Measurements from ENCODE around the gene CFH.
"Not testable (repeated sequence)": the region's sequence is repeated elsewhere in the genome, so short reads cannot be mapped to it uniquely, and the experiment has no call there.

Gene CFH

GRCh38 chr1:196669693-196670092, 17.9 kb downstream of the CFH start:
- DNase-seq, result no peak

- DNase-seq, result no peak
These were observed 23.1 kb downstream of the CFH start for GRCh38 chr1:196674908-196675307.

- no peak for DNase-seq
These were observed 26.1 kb downstream of the CFH start for GRCh38 chr1:196677781-196678509.

- DNase-seq, result no peak
These were observed 26.7 kb downstream of the CFH start for GRCh38 chr1:196678510-196678884.

- DNase-seq, result no peak
These were observed 28.3 kb downstream of the CFH start for GRCh38 chr1:196680107-196680506.

GRCh38 chr1:196684476-196684875, 32.6 kb downstream of the CFH start:
- DNase-seq, result peak; percentile 25

- no peak for DNase-seq
These were observed 33.7 kb downstream of the CFH start for GRCh38 chr1:196685506-196685905.

GRCh38 chr1:196689001-196689400, 37.2 kb downstream of the CFH start:
- DNase-seq, result no peak

GRCh38 chr1:196690582-196690981, 38.7 kb downstream of the CFH start:
- DNase-seq, result no peak

- DNase-seq, result no peak
These were observed 47.1 kb downstream of the CFH start for GRCh38 chr1:196698993-196699392.

- DNase-seq, result no peak
These were observed 49.3 kb downstream of the CFH start for GRCh38 chr1:196701144-196701543.

- DNase-seq, result not testable (repeated sequence)
These were observed 58.0 kb downstream of the CFH start for GRCh38 chr1:196709892-196710291.

- no peak for DNase-seq
These were observed 66.0 kb downstream of the CFH start for GRCh38 chr1:196717868-196718267.

GRCh38 chr1:196723325-196724185, 71.7 kb downstream of the CFH start:
- peak; percentile 62 for DNase-seq

GRCh38 chr1:196732526-196732925, 80.7 kb downstream of the CFH start:
- no peak for DNase-seq

GRCh38 chr1:196733091-196733970, 81.5 kb downstream of the CFH start:
- DNase-seq, result no peak

GRCh38 chr1:196734006-196734405, 82.2 kb downstream of the CFH start:
- no peak for DNase-seq

- no peak for DNase-seq
These were observed 82.6 kb downstream of the CFH start for GRCh38 chr1:196734460-196734859.

GRCh38 chr1:196738730-196739129, 86.9 kb downstream of the CFH start:
- no peak for DNase-seq

- peak; percentile 63 for DNase-seq
These were observed 91.4 kb downstream of the CFH start for GRCh38 chr1:196743244-196743643.

GRCh38 chr1:196765019-196765740, 113.3 kb downstream of the CFH start:
- not testable (repeated sequence) for DNase-seq

- not testable (repeated sequence) for DNase-seq
These were observed 118.0 kb downstream of the CFH start for GRCh38 chr1:196769823-196770222.

GRCh38 chr1:196773713-196774112, 121.9 kb downstream of the CFH start:
- no peak for DNase-seq
